Esophagus squamous epithelium (tissue), 4 donors: ENCODE data around the gene SSH2.

Experiments
- POLR2A ChIP-seq, 4 donors: fragments of 450-650 bp; IDR thresholded peaks; one replicate each; pipeline ENCODE4 v1.6.1; 2017; ENCODE audit warnings: antibody characterized with exemption in 4 of 4, mild to moderate bottlenecking in 4 of 4, moderate library complexity in 3 of 4
- TF ChIP-seq, protein P1 (sequence below), 6 experiments: fragments of 450-650 bp in 4 of 6; fragments of 200-600 bp in 2 of 6; sonication (generic) in 2 of 6; IDR thresholded peaks; one replicate each; pipeline ENCODE4 v1.5.1; 2016 to 2019; ENCODE audit warnings: antibody characterized with exemption in 6 of 6, mild to moderate bottlenecking in 4 of 6, moderate library complexity in 4 of 6

DNA sequence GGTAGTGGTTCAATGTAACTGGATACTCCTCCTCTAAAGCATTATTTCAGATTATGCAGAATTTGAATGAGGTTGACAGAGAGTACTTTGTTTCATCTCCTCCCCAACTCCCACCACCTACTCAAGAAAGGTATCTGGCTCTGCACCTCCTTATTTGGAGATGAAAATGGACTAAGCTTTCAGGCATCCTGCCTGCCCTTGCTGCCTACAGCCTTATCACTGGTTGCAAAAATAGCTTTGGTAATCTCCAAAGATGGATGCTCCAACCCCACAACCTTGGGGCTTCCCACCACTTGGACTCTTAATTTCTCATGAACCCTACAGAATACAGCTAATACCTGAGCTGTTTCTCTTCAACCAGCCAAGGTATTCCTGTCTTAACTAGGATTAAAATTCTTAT, 262.1 kb downstream of the SSH2 start:
- no peak for TF ChIP-seq POLR2A (IDR thresholded peaks at IDR 0.05)
- TF ChIP-seq, protein P1, sequence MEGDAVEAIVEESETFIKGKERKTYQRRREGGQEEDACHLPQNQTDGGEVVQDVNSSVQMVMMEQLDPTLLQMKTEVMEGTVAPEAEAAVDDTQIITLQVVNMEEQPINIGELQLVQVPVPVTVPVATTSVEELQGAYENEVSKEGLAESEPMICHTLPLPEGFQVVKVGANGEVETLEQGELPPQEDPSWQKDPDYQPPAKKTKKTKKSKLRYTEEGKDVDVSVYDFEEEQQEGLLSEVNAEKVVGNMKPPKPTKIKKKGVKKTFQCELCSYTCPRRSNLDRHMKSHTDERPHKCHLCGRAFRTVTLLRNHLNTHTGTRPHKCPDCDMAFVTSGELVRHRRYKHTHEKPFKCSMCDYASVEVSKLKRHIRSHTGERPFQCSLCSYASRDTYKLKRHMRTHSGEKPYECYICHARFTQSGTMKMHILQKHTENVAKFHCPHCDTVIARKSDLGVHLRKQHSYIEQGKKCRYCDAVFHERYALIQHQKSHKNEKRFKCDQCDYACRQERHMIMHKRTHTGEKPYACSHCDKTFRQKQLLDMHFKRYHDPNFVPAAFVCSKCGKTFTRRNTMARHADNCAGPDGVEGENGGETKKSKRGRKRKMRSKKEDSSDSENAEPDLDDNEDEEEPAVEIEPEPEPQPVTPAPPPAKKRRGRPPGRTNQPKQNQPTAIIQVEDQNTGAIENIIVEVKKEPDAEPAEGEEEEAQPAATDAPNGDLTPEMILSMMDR (IDR thresholded peaks at IDR 0.05), result no peak
